ENCODE results near the gene ZNF253. TPM values are rescaled to one million over a fixed set of nuclear protein-coding genes. Genes with fewer than 3 reads are reported as not detected.

The ZNF253 gene
- total RNA-seq, 1 donor from 2014 or later = 28.1 TPM

DNA sequence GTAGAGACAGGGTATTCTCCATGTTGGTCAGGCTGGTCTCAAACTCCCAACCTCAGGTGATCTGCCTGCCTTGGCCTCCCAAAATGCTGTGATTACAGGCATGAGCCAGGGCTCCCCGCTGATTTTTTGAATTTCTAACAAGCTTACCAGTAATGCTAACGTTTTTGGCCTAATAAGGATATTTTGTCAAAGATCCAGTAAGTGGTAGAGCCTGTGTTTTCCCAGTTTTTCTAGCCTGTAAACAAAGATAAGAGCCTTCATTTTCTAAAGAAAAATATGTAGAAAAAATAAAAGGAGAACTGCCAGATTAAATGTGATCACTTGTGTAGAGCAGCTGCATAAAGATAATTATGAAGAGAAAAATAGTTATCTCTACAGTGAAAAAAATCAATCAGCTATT is 72.8 kb downstream of the ZNF253 start:
- Mint-ChIP-seq H3K4me3 (no peak overlapping the region), H3K4me1 (no peaks in the 10 kb centered on the region), H3K27me3 (ENCODE audit: low read depth) (no peaks in the 10 kb centered on the region), H3K9me3 (peaks cover 67% of the 10 kb centered on the region), H3K36me3 (peaks cover 35% of the 10 kb centered on the region), H3K27ac (no peak overlapping the region)
- TF ChIP-seq, protein P1, sequence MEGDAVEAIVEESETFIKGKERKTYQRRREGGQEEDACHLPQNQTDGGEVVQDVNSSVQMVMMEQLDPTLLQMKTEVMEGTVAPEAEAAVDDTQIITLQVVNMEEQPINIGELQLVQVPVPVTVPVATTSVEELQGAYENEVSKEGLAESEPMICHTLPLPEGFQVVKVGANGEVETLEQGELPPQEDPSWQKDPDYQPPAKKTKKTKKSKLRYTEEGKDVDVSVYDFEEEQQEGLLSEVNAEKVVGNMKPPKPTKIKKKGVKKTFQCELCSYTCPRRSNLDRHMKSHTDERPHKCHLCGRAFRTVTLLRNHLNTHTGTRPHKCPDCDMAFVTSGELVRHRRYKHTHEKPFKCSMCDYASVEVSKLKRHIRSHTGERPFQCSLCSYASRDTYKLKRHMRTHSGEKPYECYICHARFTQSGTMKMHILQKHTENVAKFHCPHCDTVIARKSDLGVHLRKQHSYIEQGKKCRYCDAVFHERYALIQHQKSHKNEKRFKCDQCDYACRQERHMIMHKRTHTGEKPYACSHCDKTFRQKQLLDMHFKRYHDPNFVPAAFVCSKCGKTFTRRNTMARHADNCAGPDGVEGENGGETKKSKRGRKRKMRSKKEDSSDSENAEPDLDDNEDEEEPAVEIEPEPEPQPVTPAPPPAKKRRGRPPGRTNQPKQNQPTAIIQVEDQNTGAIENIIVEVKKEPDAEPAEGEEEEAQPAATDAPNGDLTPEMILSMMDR (IDR thresholded peaks at IDR 0.05; ENCODE audit: unreplicated experiment) = no peak
- no peak for DNase-seq (ENCODE audit: low spot score in 2 of 2, unreplicated experiment in 2 of 2)

- no peaks in the 10 kb centered on the region for H3K27me3 Mint-ChIP-seq (ENCODE audit: low read depth)
- TF ChIP-seq, protein P1 (IDR thresholded peaks at IDR 0.05; ENCODE audit: unreplicated experiment) = no peak
- no peak for DNase-seq (ENCODE audit: low spot score in 2 of 2, unreplicated experiment in 2 of 2)
- H3K4me1 Mint-ChIP-seq = no peaks in the 10 kb centered on the region
- H3K9me3 Mint-ChIP-seq = peaks cover 46% of the 10 kb centered on the region
- no peak overlapping the region for H3K27ac Mint-ChIP-seq
- no peak overlapping the region for H3K4me3 Mint-ChIP-seq
- H3K36me3 Mint-ChIP-seq = peaks cover 4% of the 10 kb centered on the region
Measured at GRCh38 chr19:19943848-19944582, 78.3 kb downstream of the ZNF253 start.

Other genes starting within 250 kb of the ZNF253 start
- 11.3 to 12.8 TPM (median 12.2 TPM) in 3 replicates for gene PBX4, start 247.2 kb upstream of the ZNF253 start, total RNA-seq
- gene LPAR2, start 237.7 kb upstream of the ZNF253 start, total RNA-seq = 84.2 to 93.4 TPM (median 87.1 TPM) in 3 replicates
- 25.0 to 27.1 TPM (median 25.1 TPM) in 3 replicates for gene GMIP, start 222.2 kb upstream of the ZNF253 start, total RNA-seq
- 83.8 to 88.3 TPM (median 87.3 TPM) in 3 replicates for gene ATP13A1, start 202.2 kb upstream of the ZNF253 start, total RNA-seq
- gene ZNF101, start 197.0 kb upstream of the ZNF253 start, total RNA-seq = 8.0 to 8.3 TPM (median 8.3 TPM) in 3 replicates
- 10.8 to 12.2 TPM (median 11.7 TPM) in 3 replicates for gene ZNF14, start 132.8 kb upstream of the ZNF253 start, total RNA-seq
- gene ZNF506, start 44.1 kb upstream of the ZNF253 start, total RNA-seq = 17.6 to 21.3 TPM (median 19.9 TPM) in 3 replicates
- gene ZNF93, start 35.1 kb downstream of the ZNF253 start, total RNA-seq = 25.6 to 28.4 TPM (median 28.2 TPM) in 3 replicates
- 11.0 to 13.6 TPM (median 13.0 TPM) in 3 replicates for gene ZNF682, start 173.6 kb downstream of the ZNF253 start, total RNA-seq
- gene ZNF90, start 212.1 kb downstream of the ZNF253 start, total RNA-seq = 27.6 to 28.0 TPM (median 27.9 TPM) in 3 replicates